Vagina (tissue), 2 donors: ENCODE results near the gene CDH15. TPM values are rescaled to one million over a fixed set of nuclear protein-coding genes. Genes with fewer than 3 reads are reported as not detected.
A peak's percentile ranks its signal among the peaks of the same experiment; 100 is the strongest.

Source experiments
- DNase-seq, 2 donors: peaks; one replicate each; pipeline ENCODE4 v3.0.0-alpha.2; 2017; ENCODE audit errors: extremely low spot score in 2 of 2
- H3K27ac ChIP-seq: fragments of 200-600 bp; sonication (generic); one replicate; pipeline ENCODE4 v1.5.1; 2019
- H3K27me3 ChIP-seq: fragments of 200-600 bp; sonication (generic); one replicate; pipeline ENCODE4 v1.5.1; 2019
- H3K36me3 ChIP-seq, 2 donors: fragments of 200-600 bp; sonication (generic); one replicate each; pipeline ENCODE4 v1.5.1; 2017 to 2019
- H3K4me1 ChIP-seq: fragments of 200-600 bp; sonication (generic); one replicate; pipeline ENCODE4 v1.5.1; 2019
- H3K4me3 ChIP-seq, 2 donors: fragments of 200-600 bp; sonication (generic); 1 replicate in 1 of 2; 2 replicates in 1 of 2; pipeline ENCODE4 v1.5.1; 2016 to 2019
- H3K9me3 ChIP-seq: fragments of 200-600 bp; sonication (generic); one replicate; pipeline ENCODE4 v1.5.1; 2019
- POLR2A ChIP-seq, 2 donors: fragments of 450-650 bp; IDR thresholded peaks; one replicate each; pipeline ENCODE4 v1.6.1; 2017; ENCODE audit warnings: antibody characterized with exemption in 2 of 2, mild to moderate bottlenecking in 2 of 2, moderate library complexity in 2 of 2
- POLR2AphosphoS5 ChIP-seq, 2 donors: sonication (generic); formaldehyde crosslinking; IDR thresholded peaks; one replicate each; pipeline ENCODE4 v1.9.0; 2017; ENCODE audit warnings: antibody characterized with exemption in 2 of 2, mild to moderate bottlenecking in 2 of 2, low read depth in 1 of 2; ENCODE audit not compliant: insufficient read depth in 1 of 2
- intact Hi-C: fragments of 100-400 bp; cut with DNase I; formaldehyde crosslinking; loops from one replicate; pipeline ENCODE4 v1.15.1; 2023
- total RNA-seq: library from RNA; depleted of rRNA; stranded (reverse); fragments of >200 nt; gene quantifications from one replicate; pipeline ENCODE4 v1.2.3, GENCODE V29; 2016
- TF ChIP-seq, protein P1 (sequence below), 3 experiments: fragments of 450-650 bp in 2 of 3; fragments of 200-600 bp in 1 of 3; sonication (generic) in 1 of 3; IDR thresholded peaks; one replicate each; pipeline ENCODE4 v1.5.1; 2017 to 2019; ENCODE audit warnings: antibody characterized with exemption in 3 of 3, mild to moderate bottlenecking in 2 of 3, moderate library complexity in 2 of 3

The CDH15 gene
- total RNA-seq, 1 donor from 2014 or later, result not detected

GRCh38 chr16:89217388-89218191, 46.0 kb downstream of the CDH15 start, which contains the start of gene ZNF778:
Gene ZNF778 (plus strand): TSS chr16:89217703. CDS start chr16:89221128, 3,425 bp downstream.
- peak within 1 kb of the TSS; percentile 93 for H3K27ac ChIP-seq
- H3K9me3 ChIP-seq, result no peaks in the 10 kb centered on the region
- TF ChIP-seq, protein P1, sequence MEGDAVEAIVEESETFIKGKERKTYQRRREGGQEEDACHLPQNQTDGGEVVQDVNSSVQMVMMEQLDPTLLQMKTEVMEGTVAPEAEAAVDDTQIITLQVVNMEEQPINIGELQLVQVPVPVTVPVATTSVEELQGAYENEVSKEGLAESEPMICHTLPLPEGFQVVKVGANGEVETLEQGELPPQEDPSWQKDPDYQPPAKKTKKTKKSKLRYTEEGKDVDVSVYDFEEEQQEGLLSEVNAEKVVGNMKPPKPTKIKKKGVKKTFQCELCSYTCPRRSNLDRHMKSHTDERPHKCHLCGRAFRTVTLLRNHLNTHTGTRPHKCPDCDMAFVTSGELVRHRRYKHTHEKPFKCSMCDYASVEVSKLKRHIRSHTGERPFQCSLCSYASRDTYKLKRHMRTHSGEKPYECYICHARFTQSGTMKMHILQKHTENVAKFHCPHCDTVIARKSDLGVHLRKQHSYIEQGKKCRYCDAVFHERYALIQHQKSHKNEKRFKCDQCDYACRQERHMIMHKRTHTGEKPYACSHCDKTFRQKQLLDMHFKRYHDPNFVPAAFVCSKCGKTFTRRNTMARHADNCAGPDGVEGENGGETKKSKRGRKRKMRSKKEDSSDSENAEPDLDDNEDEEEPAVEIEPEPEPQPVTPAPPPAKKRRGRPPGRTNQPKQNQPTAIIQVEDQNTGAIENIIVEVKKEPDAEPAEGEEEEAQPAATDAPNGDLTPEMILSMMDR (IDR thresholded peaks at IDR 0.05), result peak in 1 of 3 experiments; percentile 12
- peak in 1 of 2 donors; percentile 66 for TF ChIP-seq POLR2A (IDR thresholded peaks at IDR 0.05)
- peak; percentile 89 to 94 for TF ChIP-seq POLR2AphosphoS5 (IDR thresholded peaks at IDR 0.05; ENCODE audit: insufficient read depth in 1 of 2, low read depth in 1 of 2)
- intact Hi-C loops, result loop anchor here (5.0 to 10.0 kb wide), 2 partner anchors 273 to 480 kb away; no protein-coding TSS in a partner anchor
- peak within 1 kb of the TSS; percentile 66 to 71 for H3K4me3 ChIP-seq
- H3K27me3 ChIP-seq, result no peaks in the 10 kb centered on the region
- H3K36me3 ChIP-seq, result peaks cover 0 to 21% of the 10 kb centered on the region in 2 donors
- no peak for DNase-seq
- peaks cover 35% of the 10 kb centered on the region for H3K4me1 ChIP-seq

DNA sequence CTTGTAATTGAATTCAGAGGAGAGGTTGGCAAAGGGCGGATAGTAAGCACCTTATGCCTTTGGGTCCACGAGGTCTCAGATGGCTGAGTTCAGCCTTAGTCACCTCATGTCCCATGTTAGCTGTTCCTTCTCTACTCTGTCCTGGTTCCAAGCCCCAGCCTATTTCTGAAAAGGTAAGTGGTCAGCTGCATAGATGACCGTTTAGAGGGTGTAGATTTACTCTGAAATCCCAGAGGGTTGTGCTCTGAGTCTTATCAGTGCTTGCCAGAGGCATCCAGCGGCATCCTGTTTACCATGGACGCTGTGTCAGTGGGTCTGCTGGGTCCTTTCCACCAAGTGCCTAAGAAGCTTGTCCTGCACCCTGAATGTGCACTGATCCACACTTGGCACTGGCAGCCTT, 47.8 kb downstream of the CDH15 start:
- peaks cover 35% of the 10 kb centered on the region for H3K4me1 ChIP-seq
- no peak for TF ChIP-seq POLR2A (IDR thresholded peaks at IDR 0.05)
- no peak for TF ChIP-seq POLR2AphosphoS5 (IDR thresholded peaks at IDR 0.05; ENCODE audit: insufficient read depth in 1 of 2, low read depth in 1 of 2)
- TF ChIP-seq, protein P1 (IDR thresholded peaks at IDR 0.05), result no peak
- H3K27me3 ChIP-seq, result no peaks in the 10 kb centered on the region
- H3K9me3 ChIP-seq, result no peaks in the 10 kb centered on the region
- peaks cover 0 to 37% of the 10 kb centered on the region in 2 donors for H3K36me3 ChIP-seq
- no peak overlapping the region for H3K27ac ChIP-seq
- H3K4me3 ChIP-seq, result no peak overlapping the region
- intact Hi-C loops, result loop anchor here (5.0 to 10.0 kb wide), 2 partner anchors 275 to 482 kb away; no protein-coding TSS in a partner anchor
- DNase-seq, result no peak

DNA sequence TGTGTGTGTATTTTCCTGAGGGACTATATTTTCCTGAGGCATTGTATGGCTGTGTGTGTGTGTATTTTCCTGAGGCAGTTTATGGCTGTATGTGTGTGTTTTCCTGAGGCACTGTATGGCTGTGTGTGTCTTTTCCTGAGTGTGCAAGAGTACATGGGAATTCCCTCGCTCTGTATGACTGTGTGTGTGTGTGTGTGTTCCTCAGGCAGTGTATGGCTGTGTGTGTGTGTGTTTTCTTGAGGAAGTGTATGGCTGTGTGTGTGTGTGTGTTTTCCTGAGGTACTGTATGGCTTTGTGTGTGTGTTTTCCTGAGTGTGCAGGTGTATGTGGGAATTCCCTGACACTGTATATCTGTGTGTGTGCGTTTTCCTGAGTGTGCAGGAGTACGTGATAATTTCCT, 50.1 kb downstream of the CDH15 start:
- intact Hi-C loops, result no loop called here
- Histone ChIP-seq H3K27me3 (no peaks in the 10 kb centered on the region), H3K9me3 (no peaks in the 10 kb centered on the region), H3K4me3 (no peak overlapping the region), H3K4me1 (peaks cover 25% of the 10 kb centered on the region), H3K27ac (no peak overlapping the region), H3K36me3 (peaks cover 0 to 49% of the 10 kb centered on the region in 2 donors)
- no peak for TF ChIP-seq POLR2AphosphoS5 (IDR thresholded peaks at IDR 0.05; ENCODE audit: insufficient read depth in 1 of 2, low read depth in 1 of 2)
- TF ChIP-seq, protein P1 (IDR thresholded peaks at IDR 0.05), result no peak
- no peak for TF ChIP-seq POLR2A (IDR thresholded peaks at IDR 0.05)
- no peak for DNase-seq

DNA sequence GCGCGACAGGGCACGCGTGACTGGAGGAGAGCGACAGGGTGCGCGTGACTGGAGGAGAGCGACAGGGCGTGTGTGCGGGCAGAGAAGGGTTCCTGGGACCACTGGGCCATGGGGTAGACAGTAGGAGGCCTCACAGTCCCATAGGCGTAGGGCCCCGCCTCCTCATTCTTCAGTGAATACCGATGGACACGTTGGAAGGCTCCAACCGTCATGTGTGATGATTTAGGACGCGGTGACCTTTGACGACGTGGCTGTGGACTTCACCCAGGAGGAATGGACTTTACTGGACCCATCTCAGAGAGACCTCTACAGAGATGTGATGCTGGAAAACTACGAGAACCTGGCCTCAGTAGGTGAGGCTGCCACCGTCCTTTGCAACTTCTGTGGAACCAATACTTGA, 51.4 kb downstream of the CDH15 start:
- Histone ChIP-seq H3K36me3 (peaks cover 0 to 63% of the 10 kb centered on the region in 2 donors), H3K9me3 (no peaks in the 10 kb centered on the region), H3K27ac (no peak overlapping the region), H3K27me3 (no peaks in the 10 kb centered on the region), H3K4me3 (no peak overlapping the region), H3K4me1 (peaks cover 16% of the 10 kb centered on the region)
- DNase-seq, result no peak
- no peak for TF ChIP-seq POLR2A (IDR thresholded peaks at IDR 0.05)
- TF ChIP-seq POLR2AphosphoS5 (IDR thresholded peaks at IDR 0.05; ENCODE audit: insufficient read depth in 1 of 2, low read depth in 1 of 2), result no peak
- TF ChIP-seq, protein P1 (IDR thresholded peaks at IDR 0.05), result no peak
- intact Hi-C loops, result no loop called here

DNA sequence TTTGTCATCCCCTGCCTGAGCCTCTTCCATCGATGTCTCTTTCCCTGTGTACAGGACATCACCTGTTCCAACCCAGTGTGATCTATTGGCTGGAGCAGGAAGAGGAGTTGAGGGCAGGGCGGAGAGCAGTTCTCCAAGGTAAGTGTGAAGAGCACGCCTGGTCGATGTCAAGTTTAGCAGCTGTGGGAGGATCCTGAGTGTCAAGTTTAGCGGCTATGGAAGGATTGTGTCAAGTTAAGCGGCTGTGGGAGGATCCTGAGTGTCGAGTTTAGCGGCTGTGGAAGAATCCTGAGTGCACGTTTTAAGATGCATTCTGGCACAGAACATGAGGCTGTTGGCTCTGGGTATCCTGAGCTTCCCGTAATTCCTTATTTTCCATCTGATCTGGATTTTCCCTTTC, 53.1 kb downstream of the CDH15 start:
- H3K27ac ChIP-seq, result no peak overlapping the region
- DNase-seq, result no peak
- intact Hi-C loops, result no loop called here
- TF ChIP-seq, protein P1 (IDR thresholded peaks at IDR 0.05), result no peak
- no peak for TF ChIP-seq POLR2A (IDR thresholded peaks at IDR 0.05)
- no peak for TF ChIP-seq POLR2AphosphoS5 (IDR thresholded peaks at IDR 0.05; ENCODE audit: insufficient read depth in 1 of 2, low read depth in 1 of 2)
- no peaks in the 10 kb centered on the region for H3K9me3 ChIP-seq
- H3K4me1 ChIP-seq, result no peaks in the 10 kb centered on the region
- H3K36me3 ChIP-seq, result peaks cover 0 to 69% of the 10 kb centered on the region in 2 donors
- no peak overlapping the region for H3K4me3 ChIP-seq
- no peaks in the 10 kb centered on the region for H3K27me3 ChIP-seq
